Central memory CD8-positive, alpha-beta T cell (primary cell): ENCODE data around the gene HID1.

Source experiments
- ATAC-seq: fragments of 150-1000 bp; cut with Tn5 transposase; replicated peaks from 2 replicates; pipeline ENCODE4 v1.10.0; 2022; ENCODE audit warnings: mild to moderate bottlenecking, moderate FRiP score, moderate number of reproducible peaks; ENCODE audit not compliant: poor library complexity, severe bottlenecking; ENCODE audit errors: extremely low read depth
- DNase-seq, 2 donors: peaks; one replicate each; pipeline ENCODE4 v3.0.0; 2021; ENCODE audit warnings: low spot score in 2 of 2
- H3K27ac Mint-ChIP-seq: one replicate; pipeline ENCODE4 v1.8.0; 2022; ENCODE audit warnings: low read depth, mild to moderate bottlenecking, moderate library complexity, mixed read lengths
- H3K27me3 Mint-ChIP-seq: one replicate; pipeline ENCODE4 v1.8.0; 2022; ENCODE audit warnings: mixed read lengths
- H3K36me3 Mint-ChIP-seq: one replicate; pipeline ENCODE4 v1.8.0; 2022; ENCODE audit warnings: mild to moderate bottlenecking, moderate library complexity, mixed read lengths; ENCODE audit not compliant: insufficient read depth
- H3K4me1 Mint-ChIP-seq: one replicate; pipeline ENCODE4 v1.8.0; 2022; ENCODE audit warnings: mixed read lengths
- H3K4me3 Mint-ChIP-seq: one replicate; pipeline ENCODE4 v1.8.0; 2022; ENCODE audit warnings: mild to moderate bottlenecking, moderate library complexity, mixed read lengths
- H3K9me3 Mint-ChIP-seq: one replicate; pipeline ENCODE4 v1.8.0; 2022; ENCODE audit warnings: mixed read lengths

HID1 gene

DNA sequence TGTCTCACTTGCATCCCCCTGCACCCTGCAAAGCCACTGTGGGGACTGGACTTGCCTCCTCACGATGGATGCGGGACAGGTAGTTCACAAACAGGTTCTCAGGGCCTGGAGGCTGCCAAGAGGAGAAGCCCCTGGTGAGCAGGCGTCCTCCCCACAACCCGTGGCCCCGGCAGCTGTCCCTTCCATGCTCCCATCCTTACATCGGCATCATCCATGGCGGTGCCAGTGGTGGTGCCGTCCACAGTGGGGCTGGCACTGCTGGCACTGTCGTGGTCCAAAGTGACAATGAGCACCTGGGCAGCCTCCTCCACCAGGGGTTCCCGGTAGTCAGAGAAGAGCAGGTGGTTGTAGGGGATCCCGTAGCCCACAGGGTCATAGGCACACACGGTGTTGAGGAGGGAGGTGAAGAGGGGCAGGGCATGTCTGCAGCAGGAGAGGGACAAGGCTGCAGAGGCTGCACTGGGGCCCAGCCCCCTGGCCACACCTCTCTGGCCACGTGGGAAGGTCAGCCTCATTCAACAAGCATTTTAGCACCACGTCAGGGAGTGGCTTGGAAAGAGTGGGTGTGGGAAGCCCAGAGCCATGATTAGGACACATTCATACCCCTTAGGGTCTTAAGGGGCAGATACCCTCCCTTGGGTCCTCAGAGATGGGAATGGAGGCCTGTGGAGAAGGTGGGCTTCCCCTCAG is 12.6 kb downstream of the HID1 start:
- H3K4me3 Mint-ChIP-seq, result no peak overlapping the region

DNA sequence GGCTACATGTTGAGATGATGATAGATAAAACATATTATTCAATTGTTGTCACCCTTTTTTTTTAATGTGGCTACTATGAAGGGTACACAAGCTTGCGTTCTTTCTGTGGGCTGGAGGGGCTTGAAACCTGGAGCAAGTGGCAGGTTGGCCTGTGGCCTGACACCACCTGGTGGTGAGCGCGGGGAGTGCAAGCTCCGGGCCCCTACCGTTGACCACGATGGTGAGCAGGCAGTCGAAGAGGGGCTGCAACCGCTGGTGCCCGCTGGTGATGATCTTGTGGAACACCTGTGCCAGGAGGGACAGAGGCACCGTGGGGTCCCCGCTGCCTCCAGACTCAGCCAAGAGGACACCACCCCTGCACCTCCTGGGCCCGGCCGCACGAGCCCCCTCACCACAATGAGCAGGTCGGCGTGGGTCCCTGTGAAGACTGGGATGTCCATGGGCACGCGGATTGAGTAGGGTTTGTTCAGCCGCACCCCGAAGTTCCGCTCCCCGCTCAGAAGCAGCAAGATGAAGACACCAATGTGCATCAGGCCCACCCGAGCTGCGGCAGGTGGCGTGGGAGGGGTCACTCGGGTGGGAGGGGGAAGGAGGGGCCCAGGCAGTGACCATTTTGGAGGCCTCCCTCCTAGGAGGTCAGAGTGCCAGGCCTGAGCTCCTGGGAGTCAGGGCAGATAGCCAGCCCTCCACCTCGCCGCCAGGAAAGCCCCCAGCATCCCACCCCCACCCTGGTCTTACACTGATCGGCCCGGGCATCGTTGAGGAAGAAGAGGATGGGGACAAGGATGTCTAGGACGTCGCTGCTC is 14.4 kb downstream of the HID1 start:
- no peak for ATAC-seq
- H3K27ac Mint-ChIP-seq, result no peak overlapping the region
- H3K27me3 Mint-ChIP-seq, result no peaks in the 10 kb centered on the region
- H3K9me3 Mint-ChIP-seq, result no peaks in the 10 kb centered on the region
- peak; percentile 64 to 81 for DNase-seq
- no peaks in the 10 kb centered on the region for H3K36me3 Mint-ChIP-seq
- H3K4me1 Mint-ChIP-seq, result peaks cover 11% of the 10 kb centered on the region
- no peak overlapping the region for H3K4me3 Mint-ChIP-seq

More for the DNA sequence above, 12.6 kb downstream of the HID1 start:
- no peak for ATAC-seq
- peaks cover 11% of the 10 kb centered on the region for H3K4me1 Mint-ChIP-seq
- H3K9me3 Mint-ChIP-seq, result no peaks in the 10 kb centered on the region
- peak overlapping the region; percentile 52 for H3K27ac Mint-ChIP-seq
- H3K27me3 Mint-ChIP-seq, result no peaks in the 10 kb centered on the region
- peaks cover 2% of the 10 kb centered on the region for H3K36me3 Mint-ChIP-seq
- no peak for DNase-seq

DNA sequence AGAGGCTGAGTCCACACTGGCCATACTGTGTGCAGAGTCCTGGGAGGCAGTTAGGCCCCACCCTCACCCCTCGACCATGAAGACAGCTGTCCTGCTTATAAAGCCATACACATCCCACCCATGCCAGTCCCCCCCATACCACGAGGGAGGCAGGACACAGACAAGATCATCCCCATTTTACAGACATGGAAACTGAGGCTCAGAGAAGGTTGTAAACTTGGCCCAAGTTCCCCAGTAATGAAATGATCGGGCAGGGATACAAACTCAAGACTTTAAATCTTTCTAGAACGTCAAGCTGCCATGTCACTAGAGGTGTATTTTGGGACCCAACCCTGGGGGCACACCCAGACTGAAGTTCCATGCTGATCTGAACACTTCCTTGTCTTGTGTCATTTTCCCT is 16.5 kb downstream of the HID1 start:
- no peak overlapping the region for H3K4me3 Mint-ChIP-seq
- H3K9me3 Mint-ChIP-seq, result no peaks in the 10 kb centered on the region
- ATAC-seq, result no peak
- H3K27ac Mint-ChIP-seq, result no peak overlapping the region
- peaks cover 6% of the 10 kb centered on the region for H3K4me1 Mint-ChIP-seq
- H3K36me3 Mint-ChIP-seq, result no peaks in the 10 kb centered on the region
- no peak for DNase-seq
- H3K27me3 Mint-ChIP-seq, result no peaks in the 10 kb centered on the region

DNA sequence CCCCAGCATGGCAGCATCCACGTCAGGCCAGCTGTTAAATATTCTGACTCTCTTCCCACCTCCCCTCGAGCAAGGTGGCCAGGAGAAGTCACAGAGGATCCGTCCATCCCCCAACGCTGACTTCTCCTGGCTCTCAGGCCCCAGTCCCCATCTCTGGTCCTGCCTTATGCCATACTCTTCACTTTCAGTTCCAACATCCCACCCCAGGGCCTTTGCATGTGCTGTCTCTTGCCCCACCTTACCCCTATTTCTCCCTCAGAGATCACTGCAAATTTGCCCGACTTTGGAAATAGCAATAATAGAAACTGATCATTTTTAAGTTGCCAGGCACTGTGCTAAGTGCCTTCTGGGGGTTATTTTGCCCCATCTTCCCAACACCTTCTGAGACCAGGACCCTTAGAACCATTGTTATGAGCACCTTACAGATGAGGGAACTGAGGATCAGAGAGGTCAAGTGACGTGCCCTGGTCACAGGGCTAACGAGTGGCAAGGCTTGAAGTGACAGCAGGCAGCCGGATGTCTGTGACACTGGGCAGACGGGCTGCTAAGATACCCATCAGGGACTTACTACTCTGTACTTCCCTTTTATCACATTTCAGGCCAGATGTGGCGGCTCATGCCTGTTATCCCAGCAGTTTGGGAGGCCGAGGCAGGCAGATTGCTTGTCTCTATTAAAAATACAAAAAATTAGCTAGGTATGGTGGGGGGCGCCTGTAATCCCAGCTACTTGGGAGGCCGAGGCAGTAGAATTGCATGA is 17.7 kb downstream of the HID1 start:
- no peaks in the 10 kb centered on the region for H3K27me3 Mint-ChIP-seq

DNA sequence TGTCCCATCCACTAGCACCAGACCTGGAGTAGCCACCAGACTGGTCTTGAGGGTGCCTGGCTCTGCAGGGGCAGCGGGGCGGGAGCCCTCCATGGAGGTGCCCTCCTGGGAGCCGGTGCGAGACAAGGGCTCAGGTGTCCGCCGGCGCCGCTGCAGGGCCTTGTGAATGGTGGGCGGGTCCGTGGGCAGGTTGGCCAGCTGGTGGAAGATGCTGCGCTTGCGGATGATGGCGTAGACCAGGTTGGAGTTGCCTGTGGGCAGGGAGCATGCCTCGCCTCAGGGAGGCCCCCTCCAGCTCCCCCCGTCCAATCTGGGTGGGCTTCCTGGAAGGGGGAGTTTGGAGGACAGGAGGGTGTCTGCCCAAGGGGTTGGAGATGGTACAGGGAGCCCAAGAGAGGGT is 18.4 kb downstream of the HID1 start:
- H3K36me3 Mint-ChIP-seq, result no peaks in the 10 kb centered on the region
- no peaks in the 10 kb centered on the region for H3K4me1 Mint-ChIP-seq
- DNase-seq (no peak), ATAC-seq (no peak)
- no peak overlapping the region for H3K27ac Mint-ChIP-seq
- H3K4me3 Mint-ChIP-seq, result no peak overlapping the region
- no peaks in the 10 kb centered on the region for H3K9me3 Mint-ChIP-seq
- no peaks in the 10 kb centered on the region for H3K27me3 Mint-ChIP-seq

More for the DNA sequence above, 17.7 kb downstream of the HID1 start:
- no peaks in the 10 kb centered on the region for H3K36me3 Mint-ChIP-seq
- H3K4me1 Mint-ChIP-seq, result peaks cover 6% of the 10 kb centered on the region
- no peak for DNase-seq
- ATAC-seq, result no peak
- H3K27ac Mint-ChIP-seq, result no peak overlapping the region
- no peak overlapping the region for H3K4me3 Mint-ChIP-seq
- H3K9me3 Mint-ChIP-seq, result no peaks in the 10 kb centered on the region

DNA sequence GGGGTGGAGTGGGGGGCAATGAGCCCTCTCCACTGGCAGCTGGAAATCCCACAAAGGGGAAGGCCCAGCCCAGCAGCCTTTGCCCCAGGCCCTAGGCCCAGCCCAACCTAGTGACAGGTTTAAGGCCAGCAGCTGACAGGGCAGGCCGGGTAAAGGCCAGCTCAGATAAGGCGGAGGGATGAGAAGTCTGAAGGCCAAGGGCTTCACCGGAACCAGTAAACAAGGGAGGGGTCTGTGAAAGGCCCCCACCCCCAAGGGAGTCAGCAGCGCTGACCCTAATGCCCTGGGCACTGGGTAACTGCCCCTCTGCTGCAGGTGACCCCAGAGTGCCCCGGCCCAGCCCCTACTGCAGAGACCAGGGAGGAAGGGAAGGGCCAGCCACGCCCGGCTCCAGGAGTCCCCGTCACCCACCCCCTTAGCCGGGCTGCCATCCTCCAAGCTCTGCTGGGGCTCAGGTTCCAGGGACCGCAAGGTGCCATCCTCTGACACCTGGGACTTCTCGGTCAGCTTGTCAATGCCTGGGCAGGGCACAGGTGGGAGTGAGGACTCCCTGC is 19.3 kb downstream of the HID1 start:
- H3K9me3 Mint-ChIP-seq, result no peaks in the 10 kb centered on the region
- ATAC-seq (no peak), DNase-seq (no peak)
- no peak overlapping the region for H3K4me3 Mint-ChIP-seq
- H3K4me1 Mint-ChIP-seq, result no peaks in the 10 kb centered on the region
- no peaks in the 10 kb centered on the region for H3K36me3 Mint-ChIP-seq
- no peaks in the 10 kb centered on the region for H3K27me3 Mint-ChIP-seq
- H3K27ac Mint-ChIP-seq, result no peak overlapping the region

DNA sequence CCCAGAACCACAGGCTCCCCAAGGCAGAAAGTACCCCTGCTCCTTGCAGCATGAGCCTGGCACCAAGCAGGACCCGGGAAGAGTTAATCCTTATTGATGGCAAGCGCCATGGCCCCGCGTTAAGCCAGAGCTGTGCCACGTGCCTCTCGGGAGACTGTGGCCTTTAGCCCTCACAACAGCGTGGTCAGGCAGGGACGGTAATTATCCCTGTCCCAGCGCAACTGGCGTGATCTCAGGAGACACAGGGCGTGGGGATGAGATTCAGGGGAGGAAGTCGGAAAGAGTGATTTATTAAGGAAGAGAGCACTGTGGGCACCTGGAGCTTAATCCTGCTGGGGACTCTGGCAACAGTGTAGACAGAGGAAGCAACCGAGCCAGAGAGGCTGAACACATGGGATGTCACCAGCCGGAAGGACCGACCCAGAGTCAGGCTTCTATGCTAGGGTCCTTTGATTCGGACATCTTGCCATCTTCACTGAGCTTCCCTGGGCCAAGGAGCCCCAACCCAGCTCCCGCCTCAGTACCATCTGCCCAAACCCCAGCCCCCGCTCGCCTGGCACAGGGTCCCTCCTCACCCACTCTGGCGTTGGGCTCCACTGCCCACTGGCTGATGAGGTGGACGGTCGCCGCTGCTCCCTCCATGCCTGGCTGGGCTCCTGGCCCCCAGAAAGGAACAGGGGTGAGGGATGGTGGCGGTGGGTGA is 20.0 kb downstream of the HID1 start:
- Mint-ChIP-seq H3K4me1 (no peaks in the 10 kb centered on the region), H3K27me3 (no peaks in the 10 kb centered on the region)

DNA sequence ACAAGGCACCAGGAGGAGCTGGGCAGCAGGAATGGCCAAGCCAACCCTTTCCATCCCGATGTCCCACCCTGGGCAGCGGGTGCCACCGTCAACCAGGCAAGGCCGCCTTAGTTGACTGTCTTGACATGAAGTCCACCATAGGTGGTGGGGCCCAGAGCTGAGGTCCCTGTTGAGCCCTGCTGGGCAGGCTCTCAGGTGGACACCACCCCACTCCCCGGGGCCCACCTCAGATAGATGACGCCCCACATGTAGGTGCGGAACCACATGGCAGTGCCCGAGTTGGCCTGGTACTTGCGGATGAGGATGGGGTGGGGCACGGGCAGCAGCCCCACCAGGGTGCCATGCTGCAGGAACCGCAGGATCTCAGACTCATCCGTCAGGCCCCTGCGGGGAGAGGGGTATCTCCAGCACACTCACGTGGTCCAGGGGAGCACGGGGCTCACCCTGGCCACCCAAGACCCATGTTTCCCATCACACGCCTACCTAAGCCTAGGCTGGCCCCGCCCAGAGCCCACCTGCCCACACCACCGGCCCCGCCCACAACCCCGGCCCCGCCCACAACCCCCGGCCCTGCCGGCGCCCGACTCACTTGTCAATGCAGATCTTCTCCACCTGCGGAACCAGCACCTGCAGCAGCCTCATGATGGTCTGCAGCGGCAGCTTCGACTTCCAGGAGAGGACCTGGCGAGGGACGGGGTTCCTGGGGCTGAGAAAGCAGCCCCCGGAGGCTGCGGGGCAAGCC is 20.7 kb downstream of the HID1 start:
- Mint-ChIP-seq H3K4me1 (no peaks in the 10 kb centered on the region), H3K9me3 (no peaks in the 10 kb centered on the region), H3K27me3 (no peaks in the 10 kb centered on the region), H3K36me3 (peaks cover 2% of the 10 kb centered on the region), H3K27ac (no peak overlapping the region), H3K4me3 (no peak overlapping the region)
- ATAC-seq, result no peak
- DNase-seq, result no peak

More for the DNA sequence above, 20.0 kb downstream of the HID1 start:
- Mint-ChIP-seq H3K9me3 (no peaks in the 10 kb centered on the region), H3K36me3 (no peaks in the 10 kb centered on the region), H3K4me3 (no peak overlapping the region), H3K27ac (no peak overlapping the region)
- ATAC-seq (no peak), DNase-seq (no peak)

DNA sequence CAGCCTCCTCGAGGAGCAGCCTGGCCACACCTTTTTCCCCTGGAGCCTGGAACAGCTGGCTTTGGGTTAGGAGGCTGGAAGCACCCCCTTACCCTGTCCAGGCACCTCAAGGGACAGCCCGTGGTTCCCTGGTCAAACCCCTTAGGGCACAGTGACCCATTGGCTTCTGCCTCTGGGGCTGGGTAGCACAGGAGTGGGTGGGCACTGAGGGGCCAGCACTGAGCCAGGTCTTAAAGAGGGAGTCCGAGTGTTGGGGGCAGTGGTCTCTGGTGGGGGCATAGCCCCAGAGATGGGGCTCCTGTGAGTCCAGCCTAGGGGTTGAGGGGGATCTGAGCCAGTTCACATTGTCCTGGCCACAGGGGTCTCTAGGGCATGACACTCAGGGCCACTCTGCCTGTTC is 21.5 kb downstream of the HID1 start:
- no peaks in the 10 kb centered on the region for H3K4me1 Mint-ChIP-seq
- H3K36me3 Mint-ChIP-seq, result peaks cover 2% of the 10 kb centered on the region
- no peaks in the 10 kb centered on the region for H3K27me3 Mint-ChIP-seq
- no peak for DNase-seq
- H3K27ac Mint-ChIP-seq, result no peak overlapping the region
- no peaks in the 10 kb centered on the region for H3K9me3 Mint-ChIP-seq
- no peak for ATAC-seq
- no peak overlapping the region for H3K4me3 Mint-ChIP-seq

DNA sequence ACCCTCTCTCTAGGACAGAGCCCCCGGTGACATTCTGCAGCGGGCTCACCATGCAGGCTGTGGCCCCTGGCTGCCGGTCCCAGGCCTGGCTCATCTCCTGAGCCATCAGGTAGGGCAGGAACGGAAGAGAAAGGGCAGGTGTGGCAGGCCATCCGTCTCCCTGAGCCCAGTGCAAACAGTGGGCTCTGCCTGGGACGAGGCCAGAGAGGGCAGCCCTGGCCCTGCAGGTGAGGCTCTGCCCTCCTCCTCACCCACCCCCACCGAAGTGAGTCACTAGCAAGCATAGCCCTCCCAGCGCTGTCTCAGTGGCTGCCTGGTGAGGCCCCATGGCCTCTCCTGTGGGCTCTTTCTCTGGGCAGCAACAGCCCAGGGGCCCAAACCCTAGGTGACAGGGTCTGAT is 22.4 kb downstream of the HID1 start:
- no peak overlapping the region for H3K27ac Mint-ChIP-seq
- ATAC-seq, result no peak
- no peak overlapping the region for H3K4me3 Mint-ChIP-seq
- no peak for DNase-seq
- no peaks in the 10 kb centered on the region for H3K27me3 Mint-ChIP-seq
- H3K4me1 Mint-ChIP-seq, result no peaks in the 10 kb centered on the region
- H3K9me3 Mint-ChIP-seq, result no peaks in the 10 kb centered on the region
- peaks cover 2% of the 10 kb centered on the region for H3K36me3 Mint-ChIP-seq

DNA sequence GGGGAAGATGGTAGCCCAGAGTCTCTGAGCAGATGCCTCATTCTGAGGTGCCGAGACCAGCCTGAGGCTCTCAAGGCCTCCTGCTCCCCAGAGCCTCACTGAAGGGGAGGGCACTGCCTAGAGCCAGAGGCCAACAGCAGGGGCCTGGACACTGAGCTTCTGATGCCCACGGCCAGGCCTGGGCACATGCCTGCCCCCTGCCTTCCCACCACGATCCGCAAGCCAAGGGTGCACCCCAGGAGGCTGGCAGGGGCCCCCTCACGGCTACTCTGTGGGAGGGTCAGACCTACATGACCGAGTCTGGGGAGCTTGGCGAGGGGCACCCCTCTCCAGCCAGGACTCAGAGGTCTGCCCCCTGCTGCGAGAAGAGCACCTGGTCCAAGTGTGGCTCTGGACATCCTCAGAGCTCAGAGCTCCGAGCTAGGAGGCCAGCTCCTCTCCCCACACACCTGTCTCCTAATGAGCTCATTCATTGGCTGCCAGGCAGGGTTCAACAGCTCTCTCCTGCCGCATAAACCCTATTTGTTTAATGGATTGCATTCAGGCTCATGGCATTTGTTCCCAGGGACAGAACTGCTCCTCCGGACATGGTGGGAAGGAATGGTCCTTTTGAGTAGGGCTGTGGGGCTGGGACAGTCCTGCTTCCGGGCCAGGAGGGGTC is 23.0 kb downstream of the HID1 start:
- Mint-ChIP-seq H3K9me3 (no peaks in the 10 kb centered on the region), H3K27ac (no peak overlapping the region), H3K27me3 (no peaks in the 10 kb centered on the region), H3K36me3 (peaks cover 2% of the 10 kb centered on the region), H3K4me3 (no peak overlapping the region), H3K4me1 (no peaks in the 10 kb centered on the region)
- ATAC-seq (no peak), DNase-seq (no peak)
